IPS-20b (cell line): ENCODE results near the gene ZNF248.
"Not testable (repeated sequence)": the region's sequence is repeated elsewhere in the genome, so short reads cannot be mapped to it uniquely, and the experiment has no call there.

Experiments
- H3K27ac ChIP-seq: one replicate; pipeline ENCODE4 v1.5.1; 2013; ENCODE audit warnings: low read length
- H3K27me3 ChIP-seq: 2 replicates; pipeline ENCODE4 v1.6.1; 2013; ENCODE audit warnings: mild to moderate bottlenecking, low read length, inconsistent platforms; ENCODE audit not compliant: insufficient read depth
- H3K36me3 ChIP-seq: 2 replicates; pipeline ENCODE4 v1.6.1; 2013; ENCODE audit warnings: low read depth, mild to moderate bottlenecking, inconsistent platforms, low read length, moderate library complexity; ENCODE audit not compliant: insufficient read depth
- H3K4me1 ChIP-seq: 2 replicates; pipeline ENCODE4 v1.6.1; 2013; ENCODE audit warnings: mild to moderate bottlenecking, control low read depth, inconsistent platforms, low read length, moderate library complexity; ENCODE audit not compliant: insufficient read depth
- H3K4me3 ChIP-seq: 2 replicates; pipeline ENCODE4 v1.5.1; 2013; ENCODE audit warnings: mild to moderate bottlenecking, low read length, inconsistent platforms
- H3K9ac ChIP-seq: 2 replicates; pipeline ENCODE4 v1.6.1; 2013; ENCODE audit warnings: low read depth, mild to moderate bottlenecking, inconsistent platforms, low read length, moderate library complexity
- H3K9me3 ChIP-seq: 2 replicates; pipeline ENCODE4 v1.6.1; 2013; ENCODE audit warnings: mild to moderate bottlenecking, low read depth, low read length, inconsistent platforms; ENCODE audit not compliant: insufficient read depth

The ZNF248 gene

DNA sequence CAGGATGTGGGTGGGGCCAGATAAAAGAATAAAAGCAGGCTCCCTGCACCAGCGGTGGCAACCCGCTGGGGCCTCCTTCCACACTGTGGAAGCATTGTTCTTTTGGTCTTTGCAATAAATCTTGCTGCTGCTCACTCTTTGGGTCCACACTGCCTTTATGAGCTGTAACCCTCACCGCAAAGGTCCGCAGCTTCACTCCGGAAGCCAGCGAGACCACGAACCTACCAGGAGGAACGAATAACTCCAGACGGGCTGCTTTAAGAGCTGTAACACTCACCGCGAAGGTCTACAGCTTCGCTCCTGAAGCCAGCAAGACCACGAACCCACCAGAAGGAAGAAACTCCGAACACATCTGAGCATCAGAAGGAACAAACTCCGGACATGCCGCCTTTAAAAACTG is 119.2 kb downstream of the ZNF248 start:
- not testable (repeated sequence) for H3K9ac ChIP-seq, H3K4me3 ChIP-seq, H3K36me3 ChIP-seq, H3K27me3 ChIP-seq, H3K27ac ChIP-seq, H3K9me3 ChIP-seq, H3K4me1 ChIP-seq

DNA sequence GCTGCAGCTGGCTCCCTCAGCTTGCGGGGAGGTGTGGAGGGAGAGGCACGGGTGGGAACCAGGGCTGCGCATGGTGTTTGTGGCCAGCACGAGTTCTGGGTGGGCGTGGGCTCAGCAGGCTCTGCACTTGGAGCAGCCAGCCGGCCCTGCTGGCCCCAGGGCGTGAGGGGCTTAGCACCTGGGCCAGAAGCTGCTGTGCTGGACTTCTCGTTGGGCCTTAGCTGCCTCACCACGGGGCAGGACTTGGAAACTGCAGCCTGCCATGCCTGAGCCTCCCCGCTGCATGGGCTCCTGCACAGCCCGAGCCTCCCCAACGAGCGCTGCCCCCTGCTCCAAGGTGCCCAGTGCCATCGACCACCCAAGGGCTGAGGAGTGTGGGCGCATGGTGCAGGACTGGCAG is 120.1 kb downstream of the ZNF248 start:
- no peaks in the 10 kb centered on the region; the same call in 1 of the 2 replicates for H3K9me3 ChIP-seq
- no peaks in the 10 kb centered on the region for H3K36me3 ChIP-seq
- no peaks in the 10 kb centered on the region for H3K27me3 ChIP-seq
- no peak overlapping the region for H3K4me3 ChIP-seq
- H3K27ac ChIP-seq: no peak overlapping the region
- no peak overlapping the region for H3K9ac ChIP-seq
- H3K4me1 ChIP-seq: no peaks in the 10 kb centered on the region

- no peaks in the 10 kb centered on the region; the same call in 1 of the 2 replicates for H3K9me3 ChIP-seq
- no peak overlapping the region for H3K9ac ChIP-seq
- H3K27ac ChIP-seq: no peak overlapping the region
- no peak overlapping the region for H3K4me3 ChIP-seq
- H3K36me3 ChIP-seq: no peaks in the 10 kb centered on the region
- no peaks in the 10 kb centered on the region for H3K4me1 ChIP-seq
- H3K27me3 ChIP-seq: no peaks in the 10 kb centered on the region
These were observed 121.3 kb downstream of the ZNF248 start for GRCh38 chr10:37736120-37736519.

DNA sequence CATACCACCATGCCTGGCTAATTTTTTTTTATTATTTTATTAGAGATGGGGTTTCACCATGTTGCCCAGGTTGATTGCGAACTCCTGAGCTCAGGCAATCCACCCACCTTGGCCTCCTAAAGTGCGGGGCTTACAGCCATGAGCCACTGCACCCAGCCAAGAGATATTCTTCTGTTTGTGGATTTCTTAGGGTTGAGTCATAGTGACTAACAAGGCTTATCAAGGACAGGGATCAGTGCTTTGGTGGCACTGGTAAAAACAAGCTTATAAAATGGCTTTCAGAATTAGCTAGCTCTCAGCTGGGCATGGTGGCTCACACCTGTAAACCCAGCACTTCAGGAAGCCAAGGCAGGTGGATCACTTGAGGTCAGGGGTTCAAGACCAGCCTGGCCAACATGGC is 122.4 kb downstream of the ZNF248 start:
- H3K4me3 ChIP-seq: no peak overlapping the region
- no peak overlapping the region for H3K27ac ChIP-seq
- no peaks in the 10 kb centered on the region; the same call in 1 of the 2 replicates for H3K9me3 ChIP-seq
- no peaks in the 10 kb centered on the region for H3K36me3 ChIP-seq
- no peaks in the 10 kb centered on the region for H3K4me1 ChIP-seq
- no peaks in the 10 kb centered on the region for H3K27me3 ChIP-seq
- H3K9ac ChIP-seq: no peak overlapping the region
